PC-9 (cell line): ENCODE data around the gene COQ4. TPM values are rescaled to one million over a fixed set of nuclear protein-coding genes. Genes with fewer than 3 reads are reported as not detected.

Experiments used
- BruUV-seq: library from RNA; stranded (reverse); fragments of 400-500 nt; replicated peaks from 2 replicates; lab custom pipeline; 2021; lab: Mats Ljungman, UMichigan
- CTCF ChIA-PET: fragments of 300-600 bp; sonication (Branson Sonifier 250); formaldehyde crosslinking; loops from one replicate; lab custom pipeline; 2022; ENCODE audit warnings: antibody characterized with exemption; lab: Charles Lee
- POLR2A ChIA-PET: fragments of 300-600 bp; sonication (Branson Sonifier 250); formaldehyde crosslinking; loops from one replicate; lab custom pipeline; 2022; ENCODE audit warnings: antibody characterized with exemption; ENCODE audit not compliant: unreplicated experiment; lab: Charles Lee
- DNase-seq, 2 experiments: peaks; one replicate each; pipeline versions ENCODE4 v3.0.0 to v3.0.0-alpha.2; 2015 to 2022; ENCODE audit warnings: mixed read lengths in 1 of 2
- H2AFZ ChIP-seq: fragments of 200-600 bp; sonication (generic); 2 replicates; pipeline ENCODE4 v1.8.1; 2017; ENCODE audit warnings: antibody characterized with exemption
- H3F3A ChIP-seq: fragments of 200-600 bp; sonication (generic); 2 replicates; pipeline ENCODE4 v1.8.1; 2017; ENCODE audit warnings: antibody characterized with exemption, mild to moderate bottlenecking, low read depth; ENCODE audit not compliant: insufficient read depth
- H3K27ac ChIP-seq: fragments of 200-600 bp; sonication (generic); 2 replicates; pipeline ENCODE4 v1.6.1; 2016; ENCODE audit warnings: mixed run types
- H3K27me3 ChIP-seq: fragments of 200-600 bp; sonication (generic); 2 replicates; pipeline ENCODE4 v1.6.1; 2016; ENCODE audit warnings: low read depth, mixed run types; ENCODE audit not compliant: insufficient read depth
- H3K36me3 ChIP-seq: fragments of 200-600 bp; sonication (generic); 2 replicates; pipeline ENCODE4 v1.6.1; 2016; ENCODE audit warnings: low read depth, mixed run types
- H3K4me1 ChIP-seq: fragments of 200-600 bp; sonication (generic); replicated peaks from 2 replicates; pipeline ENCODE4 v1.6.1; 2016; ENCODE audit warnings: mixed run types; ENCODE audit not compliant: insufficient read depth
- H3K4me2 ChIP-seq: fragments of 200-600 bp; sonication (generic); 2 replicates; pipeline ENCODE4 v1.6.1; 2017; ENCODE audit warnings: mixed run types
- H3K4me3 ChIP-seq: fragments of 200-600 bp; sonication (generic); 2 replicates; pipeline ENCODE4 v1.6.1; 2016; ENCODE audit warnings: mixed run types
- H3K79me2 ChIP-seq: fragments of 200-600 bp; sonication (generic); 2 replicates; pipeline ENCODE4 v1.6.1; 2017; ENCODE audit warnings: low read depth, mixed run types
- H3K9me2 ChIP-seq: fragments of 200-600 bp; sonication (generic); 2 replicates; pipeline ENCODE4 v1.8.1; 2017; ENCODE audit warnings: mild to moderate bottlenecking; ENCODE audit not compliant: insufficient read depth
- H3K9me3 ChIP-seq: fragments of 200-600 bp; sonication (generic); 2 replicates; pipeline ENCODE4 v1.8.1; 2016; ENCODE audit warnings: low read depth; ENCODE audit not compliant: insufficient read depth
- H4K20me1 ChIP-seq: fragments of 200-600 bp; sonication (generic); 2 replicates; pipeline ENCODE4 v1.8.1; 2017; ENCODE audit not compliant: insufficient read depth
- CTCF ChIP-seq: fragments of 200-600 bp; sonication (generic); conservative IDR thresholded peaks from 2 replicates; pipeline ENCODE4 v1.6.1; 2017; ENCODE audit warnings: mixed run types, antibody characterized with exemption, mild to moderate bottlenecking, moderate library complexity
- EZH2 ChIP-seq: fragments of 200-600 bp; sonication (generic); IDR thresholded peaks from 2 replicates; pipeline ENCODE4 v1.8.0; 2017; ENCODE audit warnings: antibody characterized with exemption, low read depth
- intact Hi-C: fragments of 100-400 bp; cut with micrococcal nuclease; formaldehyde crosslinking; loops from one replicate; pipeline ENCODE4 v1.10.0; 2022; ENCODE audit not compliant: unreplicated experiment
- total RNA-seq: library from RNA; stranded (reverse); gene quantifications from 2 replicates; pipeline ENCODE4 v1.2.3, GENCODE V29; 2021

The COQ4 gene
- total RNA-seq, 1 experiment from 2014 or later, result 81.8 TPM

GRCh38 chr9:128339761-128340690 is 17.4 kb downstream of the COQ4 start, which contains the start of gene SLC27A4:
Gene SLC27A4, plus strand, starts transcription at chr9:128340527. Its CDS starts 2,606 bp downstream, at chr9:128343133.
- H4K20me1 ChIP-seq, result no peaks in the 10 kb centered on the region
- CTCF ChIA-PET, result interaction anchor here (0.6 to 0.7 kb wide), 3 partner anchors 34 to 168 kb away, joined by 4 to 13 read pairs (median 4); no protein-coding TSS in a partner anchor
- POLR2A ChIA-PET, result interaction anchor here (0.5 to 0.6 kb wide), 2 partner anchors 36 to 147 kb away, joined by 3 to 9 read pairs; no protein-coding TSS in a partner anchor
- H3K36me3 ChIP-seq, result no peaks in the 10 kb centered on the region
- H3K9me3 ChIP-seq, result no peaks in the 10 kb centered on the region
- H3K79me2 ChIP-seq, result peaks cover 13% of the 10 kb centered on the region
- peaks cover 32% of the 10 kb centered on the region for H3F3A ChIP-seq
- H3K4me1 ChIP-seq, result peaks cover 9% of the 10 kb centered on the region; the same call in 1 of the 2 replicates
- intact Hi-C loops, result loop anchor here (1.0 to 5.0 kb wide), 7 partner anchors 11 to 213 kb away; partner anchors contain the start of genes CIZ1, COQ4, GOLGA2 and PTGES2
- peak; percentile 79 to 92 for DNase-seq
- no peaks in the 10 kb centered on the region for H3K9me2 ChIP-seq
- no peaks in the 10 kb centered on the region for H3K27me3 ChIP-seq
- TF ChIP-seq EZH2, result no peak
- TF ChIP-seq CTCF, result no peak
- peak within 1 kb of the TSS; percentile 90 for H3K4me2 ChIP-seq
- BruUV-seq, result TSS peak; percentile 100
- H3K4me3 ChIP-seq, result peak within 1 kb of the TSS; percentile 85
- peak within 1 kb of the TSS; percentile 68 for H3K27ac ChIP-seq
- peak within 1 kb of the TSS; percentile 83 for H2AFZ ChIP-seq

GRCh38 chr9:128340691-128341434 is 18.2 kb downstream of the COQ4 start:
- Histone ChIP-seq H3K27ac (peak overlapping the region; percentile 21), H2AFZ (peak overlapping the region; percentile 69), H3K36me3 (0 out of 2 replicates have a peak, but pooled peaks cover 5% of the 10 kb centered on the region), H3F3A (peaks cover 32% of the 10 kb centered on the region), H3K4me3 (peak overlapping the region; percentile 85), H3K79me2 (peaks cover 13% of the 10 kb centered on the region), H3K9me2 (no peaks in the 10 kb centered on the region), H3K4me2 (peak overlapping the region; percentile 90), H3K4me1 (peaks cover 9% of the 10 kb centered on the region; the same call in 1 of the 2 replicates), H3K27me3 (no peaks in the 10 kb centered on the region), H3K9me3 (no peaks in the 10 kb centered on the region), H4K20me1 (no peaks in the 10 kb centered on the region)
- TF ChIP-seq EZH2 (no peak), CTCF (no peak)
- POLR2A ChIA-PET, result interaction anchor here (0.5 to 0.6 kb wide), 3 partner anchors 36 to 183 kb away, joined by 3 to 9 read pairs (median 5); no protein-coding TSS in a partner anchor
- no TSS peak for BruUV-seq
- DNase-seq, result no peak
- intact Hi-C loops, result loop anchor here (1.0 to 5.0 kb wide), 8 partner anchors 12 to 214 kb away; partner anchors contain the start of genes CIZ1, COQ4, GOLGA2 and PTGES2
- CTCF ChIA-PET, result interaction anchor here (0.6 to 1.3 kb wide), 11 partner anchors 12 to 249 kb away, joined by 3 to 14 read pairs (median 4); partner anchors contain the start of gene CERCAM
